GM23338 (cell line): ENCODE measurements around the gene TRAF7. TPM values are rescaled to one million over a fixed set of nuclear protein-coding genes. Genes with fewer than 3 reads are reported as not detected.

Experiments
- ATAC-seq: fragments of 200-7000 bp; cut with Tn5 transposase; 3 replicates; pipeline ENCODE4 v1.9.1; 2020
- DNase-seq: peaks from one replicate; pipeline ENCODE4 v3.0.0-alpha.2; 2015; ENCODE audit warnings: low spot score
- H2AFZ ChIP-seq: fragments of 200-600 bp; sonication (generic); 2 replicates; pipeline ENCODE4 v1.8.0; 2016; ENCODE audit warnings: antibody characterized with exemption, mild to moderate bottlenecking, moderate library complexity
- H3F3A ChIP-seq: fragments of 200-600 bp; sonication (generic); replicated peaks from 2 replicates; pipeline ENCODE4 v1.8.0; 2017; ENCODE audit warnings: antibody characterized with exemption, mixed run types, low read depth
- H3K27ac ChIP-seq: fragments of 200-600 bp; sonication (generic); 2 replicates; pipeline ENCODE4 v1.6.1; 2016; ENCODE audit warnings: low read depth
- H3K27me3 ChIP-seq: fragments of 200-600 bp; sonication (generic); 2 replicates; pipeline ENCODE4 v1.8.0; 2016; ENCODE audit warnings: mild to moderate bottlenecking, mixed run types, moderate library complexity; ENCODE audit not compliant: insufficient read depth
- H3K36me3 ChIP-seq: fragments of 200-600 bp; sonication (generic); 2 replicates; pipeline ENCODE4 v1.8.0; 2016; ENCODE audit warnings: mild to moderate bottlenecking; ENCODE audit not compliant: insufficient read depth
- H3K4me1 ChIP-seq: fragments of 200-600 bp; sonication (generic); 2 replicates; pipeline ENCODE4 v1.8.0; 2016; ENCODE audit warnings: mild to moderate bottlenecking, moderate library complexity; ENCODE audit not compliant: insufficient read depth
- H3K4me2 ChIP-seq: fragments of 200-600 bp; sonication (generic); 2 replicates; pipeline ENCODE4 v1.7.1; 2017; ENCODE audit warnings: mixed run types
- H3K4me3 ChIP-seq: fragments of 200-600 bp; sonication (generic); 2 replicates; pipeline ENCODE4 v1.6.1; 2016; ENCODE audit warnings: mixed run types
- H3K79me2 ChIP-seq: fragments of 200-600 bp; sonication (generic); replicated peaks from 2 replicates; pipeline ENCODE4 v1.8.0; 2017; ENCODE audit warnings: mild to moderate bottlenecking; ENCODE audit not compliant: insufficient read depth
- H3K9me2 ChIP-seq: fragments of 200-600 bp; sonication (generic); 2 replicates; pipeline ENCODE4 v1.8.0; 2017; ENCODE audit not compliant: insufficient read depth
- H4K20me1 ChIP-seq: fragments of 200-600 bp; sonication (generic); replicated peaks from 2 replicates; pipeline ENCODE4 v1.8.0; 2017; ENCODE audit warnings: mild to moderate bottlenecking; ENCODE audit not compliant: insufficient read depth
- H3K27ac Mint-ChIP-seq: 2 replicates; pipeline ENCODE4 v1.8.0; 2020; ENCODE audit warnings: inconsistent platforms, mild to moderate bottlenecking, moderate library complexity, mixed read lengths
- H3K27me3 Mint-ChIP-seq: 3 replicates; pipeline ENCODE4 v1.8.0; 2022; ENCODE audit warnings: low read depth, mild to moderate bottlenecking, moderate library complexity, mixed read lengths, inconsistent platforms; ENCODE audit not compliant: insufficient read depth, poor library complexity
- H3K36me3 Mint-ChIP-seq: 3 replicates; pipeline ENCODE4 v1.8.0; 2021; ENCODE audit warnings: low read depth, mild to moderate bottlenecking, inconsistent platforms, moderate library complexity, mixed read lengths
- H3K4me1 Mint-ChIP-seq: 3 replicates; pipeline ENCODE4 v1.8.0; 2020; ENCODE audit warnings: mild to moderate bottlenecking, inconsistent platforms, mixed read lengths
- H3K4me3 Mint-ChIP-seq: 3 replicates; pipeline ENCODE4 v1.8.0; 2021; ENCODE audit warnings: moderate library complexity, mild to moderate bottlenecking, inconsistent platforms, mixed read lengths
- H3K9me3 Mint-ChIP-seq: 3 replicates; pipeline ENCODE4 v1.8.0; 2020; ENCODE audit warnings: moderate library complexity, mild to moderate bottlenecking, inconsistent platforms, mixed read lengths
- CREB1 ChIP-seq: fragments of 250-450 bp; sonication (Bioruptor Pico); IDR thresholded peaks from 2 replicates; pipeline ENCODE4 v1.5.0; 2020; ENCODE audit warnings: low read depth, mild to moderate bottlenecking, moderate library complexity
- CTCF ChIP-seq, 2 experiments: fragments of 200-600 bp in 1 of 2; sonication (generic) in 1 of 2; conservative IDR thresholded peaks; 2 replicates each; pipeline versions ENCODE4 v1.5.1 to v1.6.1; 2016 to 2017; ENCODE audit warnings: antibody characterized with exemption in 2 of 2, low read depth in 2 of 2, mild to moderate bottlenecking in 2 of 2, moderate library complexity in 1 of 2
- EZH2 ChIP-seq: fragments of 200-600 bp; sonication (generic); IDR thresholded peaks from one replicate; pipeline ENCODE4 v1.8.0; 2017; ENCODE audit warnings: antibody characterized with exemption, mild to moderate bottlenecking, low read depth; ENCODE audit not compliant: unreplicated experiment
- REST ChIP-seq: IDR thresholded peaks from one replicate; pipeline ENCODE4 v1.6.1; 2018; ENCODE audit warnings: antibody characterized with exemption; ENCODE audit not compliant: unreplicated experiment
- STAT1 ChIP-seq: IDR thresholded peaks from one replicate; pipeline ENCODE4 v1.6.1; 2016; ENCODE audit warnings: antibody characterized with exemption; ENCODE audit not compliant: unreplicated experiment
- polyA plus RNA-seq: library from polyadenylated mRNA; unstranded; fragments of >200 nt; fragmentation: Nextera tagmentation; extraction: Ambion mirVana; gene quantifications from 2 replicates; pipeline ENCODE4 v1.2.1, GENCODE V29; 2016
- total RNA-seq: library from RNA; depleted of rRNA; stranded (reverse); fragments of >200 nt; shearing (Covaris generic); gene quantifications from 2 replicates; pipeline ENCODE4 v1.2.3, GENCODE V29; 2014

Gene TRAF7
- total and polyA plus RNA-seq, 2 experiments from 2014 or later = 36.4 to 133 TPM

DNA sequence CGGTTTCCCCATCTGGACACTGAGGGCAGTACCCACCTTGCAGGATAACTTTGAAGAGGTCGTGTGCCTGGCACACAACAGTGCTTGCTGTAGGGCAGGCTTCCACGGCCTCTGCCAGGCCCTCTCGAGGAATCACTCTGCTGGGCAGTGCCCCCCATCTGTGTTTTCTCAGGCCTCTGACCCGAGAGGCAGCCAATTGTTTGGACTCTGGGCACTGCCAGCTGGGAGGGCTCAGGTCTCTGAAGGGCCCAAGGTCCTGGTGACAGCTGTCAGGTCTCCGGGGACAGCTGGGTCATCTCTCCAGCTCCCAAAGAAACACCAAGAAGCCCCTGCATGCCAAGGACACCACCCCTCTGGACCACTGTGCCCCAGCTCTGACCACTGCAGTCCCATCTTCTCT, 8.2 kb upstream of the TRAF7 start (continued):
- no peak for TF ChIP-seq CTCF (conservative IDR thresholded peaks at IDR 0.05; ENCODE audit: low read depth in 2 of 2)

DNA sequence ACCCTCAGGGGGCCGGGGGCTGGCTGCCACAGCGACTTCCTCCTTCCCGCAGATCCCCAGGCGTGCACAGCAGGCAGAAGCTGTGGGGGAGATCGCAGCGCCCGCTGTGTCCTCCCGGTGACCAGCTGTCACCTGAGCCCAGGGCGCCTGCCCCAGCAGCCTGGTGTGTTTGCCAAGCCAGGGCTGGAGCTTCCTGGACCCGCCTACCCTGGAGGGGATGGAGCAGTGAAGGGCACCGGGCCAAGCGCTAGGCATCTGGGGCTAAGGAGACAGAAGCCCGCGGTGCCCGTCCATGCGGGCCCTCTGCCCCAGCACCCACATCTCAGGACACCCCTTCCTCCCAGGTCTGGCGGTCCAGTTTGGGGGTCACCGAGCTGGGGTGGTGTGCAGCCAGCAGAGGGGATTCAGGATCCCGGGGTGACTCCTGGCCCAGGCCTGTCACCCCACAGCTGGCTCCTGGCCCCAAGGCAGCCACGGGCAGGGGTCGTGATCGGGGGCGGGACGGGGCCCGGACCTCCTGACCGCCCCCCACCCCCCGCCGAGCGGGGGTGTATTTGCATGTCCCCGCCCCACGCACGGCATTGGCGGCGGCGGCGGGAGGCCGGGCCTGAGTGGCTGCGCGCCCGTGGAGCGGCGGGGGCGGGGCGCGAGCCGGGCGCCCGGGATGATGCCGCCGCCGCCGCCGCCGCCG, 7.5 kb upstream of the TRAF7 start, which contains the start of gene RAB26:
Gene RAB26, plus strand, starts transcription at position 645 of the 691 bp plus-strand sequence. CDS start 159 bp downstream, outside the sequence.
- TF ChIP-seq REST = no peak
- TF ChIP-seq CREB1 (CRISPR knock-in tag) = 0 out of 2 replicates have a peak, but pooled peaks have one; percentile 20
- Histone ChIP-seq H3K4me3 (peak within 1 kb of the TSS; percentile 79), H3K27ac (peak within 1 kb of the TSS; percentile 50; the same call in 1 of the 2 replicates), H3K36me3 (0 out of 2 replicates have a peak, but pooled peaks cover 3% of the 10 kb centered on the region), H3K79me2 (peaks cover 8% of the 10 kb centered on the region), H3K9me2 (no peaks in the 10 kb centered on the region), H3K4me1 (peaks cover 32% of the 10 kb centered on the region), H2AFZ (no peak within 1 kb of the TSS), H3F3A (peaks cover 46% of the 10 kb centered on the region), H3K4me2 (peak within 1 kb of the TSS; percentile 100), H3K27me3 (peaks cover 9% of the 10 kb centered on the region; the same call in 1 of the 2 replicates), H4K20me1 (peaks cover 16% of the 10 kb centered on the region)
- Mint-ChIP-seq H3K36me3 (peaks cover 22% of the 10 kb centered on the region), H3K4me1 (peaks cover 26% of the 10 kb centered on the region), H3K9me3 (peaks cover 3% of the 10 kb centered on the region; the same call in 1 of the 3 replicates), H3K4me3 (peak within 1 kb of the TSS; percentile 75), H3K27me3 (peaks cover 45% of the 10 kb centered on the region), H3K27ac (no peak within 1 kb of the TSS)
- DNase-seq = peak; percentile 91
- peak; percentile 11 for ATAC-seq

GRCh38 chr16:2148714-2149629, 6.6 kb upstream of the TRAF7 start:
- Mint-ChIP-seq H3K36me3 (peaks cover 30% of the 10 kb centered on the region), H3K27me3 (peaks cover 54% of the 10 kb centered on the region), H3K9me3 (peaks cover 8% of the 10 kb centered on the region; the same call in 1 of the 3 replicates), H3K4me3 (peak overlapping the region; percentile 75), H3K4me1 (peaks cover 28% of the 10 kb centered on the region), H3K27ac (no peak overlapping the region)
- ATAC-seq = no peak
- H3F3A ChIP-seq = peaks cover 54% of the 10 kb centered on the region
- H3K36me3 ChIP-seq = peaks cover 12% of the 10 kb centered on the region; the same call in 1 of the 2 replicates
- no peaks in the 10 kb centered on the region for H3K9me2 ChIP-seq
- peak; percentile 58 for DNase-seq
- no peak overlapping the region for H3K27ac ChIP-seq
- H3K4me3 ChIP-seq = peak overlapping the region; percentile 79
- TF ChIP-seq CTCF (conservative IDR thresholded peaks at IDR 0.05; ENCODE audit: low read depth in 2 of 2) (no peak), STAT1 (no peak), EZH2 (no peak)
- peaks cover 16% of the 10 kb centered on the region for H3K79me2 ChIP-seq
- peaks cover 25% of the 10 kb centered on the region for H4K20me1 ChIP-seq
- peaks cover 32% of the 10 kb centered on the region for H3K4me1 ChIP-seq
- no peak overlapping the region for H2AFZ ChIP-seq
- H3K4me2 ChIP-seq = peak overlapping the region; percentile 100
- peaks cover 9% of the 10 kb centered on the region; the same call in 1 of the 2 replicates for H3K27me3 ChIP-seq
